Retinal pigment epithelial cell (primary cell): Measurements from ENCODE around the gene SLC22A31.
A peak's percentile ranks its signal among the peaks of the same experiment; 100 is the strongest.

Source experiments
- DNase-seq: peaks from one replicate; pipeline ENCODE4 v3.0.0-alpha.2; 2010; ENCODE audit warnings: low read depth
- H3K4me3 ChIP-seq: 2 replicates; pipeline ENCODE4 v1.5.1; 2011; ENCODE audit warnings: mild to moderate bottlenecking, low read length, control low read depth, moderate library complexity
- CTCF ChIP-seq: conservative IDR thresholded peaks from 2 replicates; pipeline ENCODE4 v1.5.1; 2011; ENCODE audit warnings: low read depth, low read length, control low read depth, inconsistent platforms

The SLC22A31 gene

GRCh38 chr16:89197033-89197632, 3.2 kb downstream of the SLC22A31 start:
- TF ChIP-seq CTCF, result no peak
- H3K4me3 ChIP-seq, result no peak overlapping the region
- no peak for DNase-seq

- no peak overlapping the region for H3K4me3 ChIP-seq
- TF ChIP-seq CTCF, result no peak
- DNase-seq, result no peak
Measured at GRCh38 chr16:89195521-89196171, 4.7 kb downstream of the SLC22A31 start.

GRCh38 chr16:89194340-89195311, 5.7 kb downstream of the SLC22A31 start:
- no peak for DNase-seq
- no peak for TF ChIP-seq CTCF
- H3K4me3 ChIP-seq, result no peak overlapping the region

- DNase-seq, result no peak
- H3K4me3 ChIP-seq, result no peak overlapping the region
- no peak for TF ChIP-seq CTCF
Measured at GRCh38 chr16:89193576-89194293, 6.6 kb downstream of the SLC22A31 start.

GRCh38 chr16:89192956-89193575, 7.3 kb downstream of the SLC22A31 start:
- DNase-seq, result no peak
- no peak for TF ChIP-seq CTCF
- no peak overlapping the region for H3K4me3 ChIP-seq

- peak; percentile 44 for DNase-seq
Measured at GRCh38 chr16:89192186-89192955, 8.0 kb downstream of the SLC22A31 start.

More at GRCh38 chr16:89192186-89192955, 8.0 kb downstream of the SLC22A31 start:
- peak overlapping the region; percentile 24 for H3K4me3 ChIP-seq
